Measurements from ENCODE around the gene NF1.

Gene NF1

DNA sequence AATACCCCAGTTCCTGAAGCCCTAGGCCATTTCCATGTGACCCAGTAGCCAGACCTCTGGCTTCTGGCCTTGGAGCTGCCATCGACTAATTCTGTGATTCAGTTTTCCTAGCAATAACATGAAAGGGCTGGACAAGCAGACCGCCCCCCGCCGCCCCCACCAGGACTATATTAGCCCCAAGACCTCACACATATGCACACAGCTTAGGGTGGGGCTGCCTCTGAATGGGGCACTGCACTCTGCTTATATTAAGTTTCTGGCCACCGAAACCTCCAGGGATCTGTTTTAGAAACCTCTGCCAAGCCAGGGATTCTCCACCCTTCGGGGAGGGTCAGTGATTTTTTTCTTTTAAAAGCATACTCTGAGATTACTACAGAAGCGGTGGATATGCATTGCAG is 299.0 kb downstream of the NF1 start:
- Histone ChIP-seq H3K27ac (ENCODE audit: extremely low read depth, low read depth, low read length) (no peak overlapping the region), H3K4me3 (ENCODE audit: low read depth, low read length) (no peak overlapping the region), H3K36me3 (ENCODE audit: control insufficient read depth in 2 of 2, insufficient read depth in 1 of 2, low read length in 2 of 2) (no peaks in the 10 kb centered on the region), H3K9me3 (ENCODE audit: control insufficient read depth, insufficient read depth, low read depth, low read length) (no peaks in the 10 kb centered on the region), H3K4me1 (ENCODE audit: control insufficient read depth, insufficient read depth, low read length) (no peaks in the 10 kb centered on the region)
- CTCF ChIA-PET = interaction anchor here (0.6 to 0.7 kb wide), 2 partner anchors 449 to 919 kb away, joined by 3 read pairs; no protein-coding TSS in a partner anchor
- POLR2A ChIA-PET = no interaction called here
- TF ChIP-seq ZNF132 (tag by site-specific recombination; IDR thresholded peaks at IDR 0.05; ENCODE audit: borderline replicate concordance) (no peak), KLF1 (tag by site-specific recombination; IDR thresholded peaks at IDR 0.05) (no peak), ZBTB7A (tag by site-specific recombination; IDR thresholded peaks at IDR 0.05; ENCODE audit: low read depth) (no peak)

DNA sequence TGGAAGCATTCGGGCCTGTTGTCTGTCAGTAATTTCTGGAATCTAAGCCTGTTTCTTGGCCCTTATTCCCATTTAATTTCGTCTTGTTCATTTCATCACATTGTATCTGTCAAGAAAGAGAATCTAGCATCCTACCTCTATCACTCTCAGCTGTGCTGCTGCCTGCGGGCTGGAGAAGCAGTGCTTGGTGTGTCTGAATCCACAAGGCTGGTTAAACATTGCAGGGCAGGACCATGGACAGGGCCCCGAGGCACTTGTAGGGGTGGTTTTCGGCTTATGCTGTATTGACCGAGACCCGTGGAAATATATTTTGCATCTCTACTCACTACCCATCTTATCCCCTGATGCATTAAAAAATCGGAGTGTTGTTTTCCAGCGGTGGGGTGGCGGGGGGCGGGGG is 299.8 kb downstream of the NF1 start:
- ChIA-PET POLR2A (no interaction called here), CTCF (no interaction called here)
- Histone ChIP-seq H3K4me1 (ENCODE audit: control insufficient read depth, insufficient read depth, low read length) (no peaks in the 10 kb centered on the region), H3K4me3 (ENCODE audit: low read depth, low read length) (no peak overlapping the region), H3K27ac (ENCODE audit: extremely low read depth, low read depth, low read length) (no peak overlapping the region), H3K36me3 (ENCODE audit: control insufficient read depth in 2 of 2, insufficient read depth in 1 of 2, low read length in 2 of 2) (no peaks in the 10 kb centered on the region), H3K9me3 (ENCODE audit: control insufficient read depth, insufficient read depth, low read depth, low read length) (no peaks in the 10 kb centered on the region)
- TF ChIP-seq REST (tag by site-specific recombination; IDR thresholded peaks at IDR 0.05) (peak; percentile 96), ZNF785 (tag by site-specific recombination; IDR thresholded peaks at IDR 0.05) (no peak), ZNF521 (tag by site-specific recombination; IDR thresholded peaks at IDR 0.05) (no peak), ZBTB7A (tag by site-specific recombination; IDR thresholded peaks at IDR 0.05; ENCODE audit: low read depth) (no peak), ZNF501 (tag by site-specific recombination; IDR thresholded peaks at IDR 0.05) (no peak)

DNA sequence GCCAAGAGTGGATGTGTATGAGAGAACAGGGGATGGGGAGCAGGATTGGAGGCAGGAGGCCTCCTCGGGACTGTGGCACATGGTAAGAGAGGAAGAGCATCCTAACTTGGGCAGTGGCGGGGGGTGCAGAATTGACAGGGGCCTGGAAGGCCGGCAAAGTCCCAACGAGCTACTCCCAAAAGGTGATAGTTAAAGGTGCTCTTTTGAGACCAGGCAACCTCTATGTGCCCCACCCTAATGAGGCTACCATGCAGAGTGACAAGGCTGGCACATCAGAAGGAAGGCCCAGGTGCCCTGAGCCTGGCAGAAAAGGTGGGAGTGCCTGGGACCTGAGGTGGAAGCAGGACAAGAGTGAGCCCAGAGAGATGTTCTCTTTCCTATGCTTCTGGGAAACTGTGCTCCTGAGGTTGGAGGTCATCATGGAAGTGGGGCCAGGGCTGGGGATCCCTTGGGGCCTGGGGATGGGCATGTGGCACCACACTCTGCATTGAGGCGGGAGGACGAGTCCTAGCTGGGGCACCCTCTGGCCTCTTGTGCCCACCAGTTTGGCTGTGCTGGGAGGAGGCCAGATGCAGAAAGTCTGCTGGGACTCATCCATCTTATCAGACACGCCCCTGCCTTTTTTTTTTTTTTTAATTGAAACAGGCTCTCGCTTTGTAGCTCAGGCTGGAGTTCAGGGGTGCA is 302.6 kb downstream of the NF1 start:
- no peaks in the 10 kb centered on the region for H3K9me3 ChIP-seq (ENCODE audit: control insufficient read depth, insufficient read depth, low read depth, low read length)
- H3K36me3 ChIP-seq (ENCODE audit: control insufficient read depth in 2 of 2, insufficient read depth in 1 of 2, low read length in 2 of 2) = no peaks in the 10 kb centered on the region
- no peaks in the 10 kb centered on the region for H3K4me1 ChIP-seq (ENCODE audit: control insufficient read depth, insufficient read depth, low read length)
- no peak for TF ChIP-seq ZNF530 (tag by site-specific recombination; IDR thresholded peaks at IDR 0.05; ENCODE audit: low read depth)
- no peak overlapping the region for H3K27ac ChIP-seq (ENCODE audit: extremely low read depth, low read depth, low read length)
- CTCF ChIA-PET = interaction anchor here (0.6 to 1.7 kb wide), 6 partner anchors 8 to 482 kb away, joined by 3 to 15 read pairs (median 4); no protein-coding TSS in a partner anchor
- POLR2A ChIA-PET = no interaction called here
- no peak overlapping the region for H3K4me3 ChIP-seq (ENCODE audit: low read depth, low read length)

GRCh38 chr17:31398381-31399311 is 303.9 kb downstream of the NF1 start:
- no peak overlapping the region for H3K4me3 ChIP-seq (ENCODE audit: low read depth, low read length)
- H3K27ac ChIP-seq (ENCODE audit: extremely low read depth, low read depth, low read length) = no peak overlapping the region
- H3K4me1 ChIP-seq (ENCODE audit: control insufficient read depth, insufficient read depth, low read length) = no peaks in the 10 kb centered on the region
- H3K36me3 ChIP-seq (ENCODE audit: control insufficient read depth in 2 of 2, insufficient read depth in 1 of 2, low read length in 2 of 2) = no peaks in the 10 kb centered on the region
- no peaks in the 10 kb centered on the region for H3K9me3 ChIP-seq (ENCODE audit: control insufficient read depth, insufficient read depth, low read depth, low read length)
- ChIA-PET CTCF (interaction anchor here (0.7 to 1.7 kb wide), 3 partner anchors 9 to 118 kb away, joined by 3 to 15 read pairs (median 7); no protein-coding TSS in a partner anchor), POLR2A (no interaction called here)
- no peak for TF ChIP-seq ZNF148 (tag by site-specific recombination; IDR thresholded peaks at IDR 0.05; ENCODE audit: borderline replicate concordance)
- no peak for TF ChIP-seq ZNF544 (tag by site-specific recombination; IDR thresholded peaks at IDR 0.05)
- no peak for TF ChIP-seq ZNF510 (tag by site-specific recombination; IDR thresholded peaks at IDR 0.05; ENCODE audit: insufficient replicate concordance)
- TF ChIP-seq, protein P1, sequence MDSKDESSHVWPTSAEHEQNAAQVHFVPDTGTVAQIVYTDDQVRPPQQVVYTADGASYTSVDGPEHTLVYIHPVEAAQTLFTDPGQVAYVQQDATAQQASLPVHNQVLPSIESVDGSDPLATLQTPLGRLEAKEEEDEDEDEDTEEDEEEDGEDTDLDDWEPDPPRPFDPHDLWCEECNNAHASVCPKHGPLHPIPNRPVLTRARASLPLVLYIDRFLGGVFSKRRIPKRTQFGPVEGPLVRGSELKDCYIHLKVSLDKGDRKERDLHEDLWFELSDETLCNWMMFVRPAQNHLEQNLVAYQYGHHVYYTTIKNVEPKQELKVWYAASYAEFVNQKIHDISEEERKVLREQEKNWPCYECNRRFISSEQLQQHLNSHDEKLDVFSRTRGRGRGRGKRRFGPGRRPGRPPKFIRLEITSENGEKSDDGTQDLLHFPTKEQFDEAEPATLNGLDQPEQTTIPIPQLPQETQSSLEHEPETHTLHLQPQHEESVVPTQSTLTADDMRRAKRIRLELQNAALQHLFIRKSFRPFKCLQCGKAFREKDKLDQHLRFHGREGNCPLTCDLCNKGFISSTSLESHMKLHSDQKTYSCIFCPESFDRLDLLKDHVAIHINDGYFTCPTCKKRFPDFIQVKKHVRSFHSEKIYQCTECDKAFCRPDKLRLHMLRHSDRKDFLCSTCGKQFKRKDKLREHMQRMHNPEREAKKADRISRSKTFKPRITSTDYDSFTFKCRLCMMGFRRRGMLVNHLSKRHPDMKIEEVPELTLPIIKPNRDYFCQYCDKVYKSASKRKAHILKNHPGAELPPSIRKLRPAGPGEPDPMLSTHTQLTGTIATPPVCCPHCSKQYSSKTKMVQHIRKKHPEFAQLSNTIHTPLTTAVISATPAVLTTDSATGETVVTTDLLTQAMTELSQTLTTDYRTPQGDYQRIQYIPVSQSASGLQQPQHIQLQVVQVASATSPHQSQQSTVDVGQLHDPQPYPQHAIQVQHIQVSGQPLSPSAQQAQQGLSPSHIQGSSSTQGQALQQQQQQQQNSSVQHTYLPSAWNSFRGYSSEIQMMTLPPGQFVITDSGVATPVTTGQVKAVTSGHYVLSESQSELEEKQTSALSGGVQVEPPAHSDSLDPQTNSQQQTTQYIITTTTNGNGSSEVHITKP (tag by site-specific recombination; IDR thresholded peaks at IDR 0.05) = no peak
- TF ChIP-seq ZNF596 (tag by site-specific recombination; IDR thresholded peaks at IDR 0.05) = no peak

Data from HEK293 (cell line).